Stimulated activated CD8-positive, alpha-beta memory T cell treated with anti-CD3 and anti-CD28 coated beads, Interleukin-12 subunit alpha, Interleukin-12 subunit beta, amount 100 ng/mL, for 24 hours (primary cell): ENCODE data around the gene COL1A1.

Source experiments
- DNase-seq: peaks from one replicate; pipeline ENCODE4 v3.0.0-alpha.2; 2020; ENCODE audit errors: extremely low read depth

The COL1A1 gene

GRCh38 chr17:50141026-50141744, 60.2 kb downstream of the COL1A1 start:
- DNase-seq = no peak

GRCh38 chr17:50139950-50140885, 61.2 kb downstream of the COL1A1 start:
- DNase-seq = no peak

GRCh38 chr17:50139185-50139783, 62.1 kb downstream of the COL1A1 start:
- no peak for DNase-seq

GRCh38 chr17:50137042-50137441, 64.4 kb downstream of the COL1A1 start:
- DNase-seq = no peak

- no peak for DNase-seq
These were observed 65.2 kb downstream of the COL1A1 start for GRCh38 chr17:50136096-50136687.

- no peak for DNase-seq
These were observed 65.9 kb downstream of the COL1A1 start for GRCh38 chr17:50135316-50136095.

GRCh38 chr17:50134206-50135110, 67.0 kb downstream of the COL1A1 start:
- DNase-seq = no peak

GRCh38 chr17:50133769-50134099, 67.7 kb downstream of the COL1A1 start:
- no peak for DNase-seq
